Keratinocyte (primary cell): ENCODE measurements around the gene ADH1C. TPM values are rescaled to one million over a fixed set of nuclear protein-coding genes. Genes with fewer than 3 reads are reported as not detected.

Experiments
- DNase-seq: peaks from one replicate; pipeline ENCODE4 v3.0.0-alpha.2; 2011; ENCODE audit warnings: low read depth, missing footprints, low spot score
- FAIRE-seq: peaks from 2 replicates; lab custom pipeline; 2011; peaks lifted over from hg19 to GRCh38; lab: Jason Lieb, UNC
- H2AFZ ChIP-seq: 2 replicates; pipeline ENCODE4 v1.6.0; 2012; ENCODE audit warnings: low read length, control low read depth, inconsistent platforms; ENCODE audit not compliant: control insufficient read depth
- H3K27ac ChIP-seq: 2 replicates; pipeline ENCODE4 v1.5.1; 2011; ENCODE audit warnings: low read length; ENCODE audit not compliant: control insufficient read depth, insufficient read depth
- H3K27me3 ChIP-seq: 3 replicates; pipeline ENCODE4 v1.6.0; 2011; ENCODE audit warnings: low read length; ENCODE audit not compliant: control insufficient read depth, insufficient read depth; ENCODE audit errors: extremely low read depth
- H3K36me3 ChIP-seq, 2 experiments: 2 replicates in 1 of 2; 3 replicates in 1 of 2; pipeline ENCODE4 v1.5.1; 2011; ENCODE audit warnings: low read length in 2 of 2, mild to moderate bottlenecking in 1 of 2; ENCODE audit not compliant: control insufficient read depth in 2 of 2, insufficient read depth in 2 of 2; ENCODE audit errors: extremely low read depth in 1 of 2
- H3K4me1 ChIP-seq: 3 replicates; pipeline ENCODE4 v1.5.1; 2011; ENCODE audit warnings: low read length; ENCODE audit not compliant: control insufficient read depth, insufficient read depth; ENCODE audit errors: extremely low read depth
- H3K4me2 ChIP-seq: 3 replicates; pipeline ENCODE4 v1.6.0; 2011; ENCODE audit warnings: low read depth, low read length; ENCODE audit not compliant: control insufficient read depth, insufficient read depth; ENCODE audit errors: extremely low read depth
- H3K4me3 ChIP-seq, 3 experiments: fragments of 200-600 bp in 1 of 3; sonication (generic) in 1 of 3; 2 replicates in 2 of 3; 3 replicates in 1 of 3; pipeline ENCODE4 v1.5.1; 2011 to 2016; ENCODE audit warnings: low read length in 3 of 3, mild to moderate bottlenecking in 3 of 3, control low read depth in 2 of 3, inconsistent platforms in 1 of 3, low read depth in 1 of 3, mixed read lengths in 1 of 3, mixed run types in 1 of 3, moderate library complexity in 1 of 3; ENCODE audit not compliant: control insufficient read depth in 2 of 3, insufficient read depth in 2 of 3; ENCODE audit errors: extremely low read depth in 1 of 3
- H3K79me2 ChIP-seq: 2 replicates; pipeline ENCODE4 v1.6.0; 2012; ENCODE audit warnings: low read length; ENCODE audit not compliant: control insufficient read depth, insufficient read depth
- H3K9ac ChIP-seq: 3 replicates; pipeline ENCODE4 v1.6.0; 2011; ENCODE audit warnings: low read length; ENCODE audit not compliant: control insufficient read depth, insufficient read depth; ENCODE audit errors: extremely low read depth
- H3K9me1 ChIP-seq: 3 replicates; pipeline ENCODE4 v1.6.0; 2011; ENCODE audit warnings: low read length; ENCODE audit not compliant: control insufficient read depth, insufficient read depth; ENCODE audit errors: extremely low read depth
- H3K9me3 ChIP-seq: 2 replicates; pipeline ENCODE4 v1.5.1; 2012; ENCODE audit warnings: low read depth, low read length; ENCODE audit not compliant: control insufficient read depth
- H4K20me1 ChIP-seq: 3 replicates; pipeline ENCODE4 v1.6.0; 2011; ENCODE audit warnings: low read length; ENCODE audit not compliant: control insufficient read depth, insufficient read depth; ENCODE audit errors: extremely low read depth
- EZH2 ChIP-seq: IDR thresholded peaks from one replicate; pipeline ENCODE4 v1.6.1; 2012; ENCODE audit warnings: inconsistent platforms, mild to moderate bottlenecking, low read length, moderate library complexity
- dilution Hi-C: fragments of 300-500 bp; cut with MboI; formaldehyde crosslinking; loops from one replicate; pipeline ENCODE4 v1.7.0; 2020; ENCODE audit warnings: low sequenced_read_pairs; ENCODE audit not compliant: extremely low pct_ligation_motif_present
- polyA plus RNA-seq, 5 experiments: library from polyadenylated mRNA; depleted of rRNA in 3 of 5; stranded (reverse) in 3 of 5; stranded (forward) in 1 of 5; unstranded in 1 of 5; fragments of >200 nt; gene quantifications; 1 replicate in 1 of 5; 2 replicates in 3 of 5; 3 replicates in 1 of 5; pipeline versions ENCODE4 v1.2.1 to v1.2.3, GENCODE V29; 2011 to 2012; ENCODE audit warnings: missing spikeins in 2 of 5, low read depth in 1 of 5, low replicate concordance in 1 of 5
- TF ChIP-seq, protein P1 (sequence below), 3 experiments: IDR thresholded peaks in 1 of 3; conservative IDR thresholded peaks in 1 of 3; optimal IDR thresholded peaks in 1 of 3; 2 replicates in 2 of 3; 3 replicates in 1 of 3; pipeline versions ENCODE3 to v1.5.1; 2011; ENCODE audit warnings: low read length in 3 of 3, mild to moderate bottlenecking in 3 of 3, moderate library complexity in 2 of 3, control low read depth in 1 of 3, inconsistent platforms in 1 of 3; ENCODE audit not compliant: insufficient read depth in 2 of 3; ENCODE audit errors: extremely low read depth in 1 of 3

Gene ADH1C
- polyA plus RNA-seq, 1 donor (not counting 4 experiments of a cell fraction or from before 2014, with no cell fraction given): 0.03 TPM

DNA sequence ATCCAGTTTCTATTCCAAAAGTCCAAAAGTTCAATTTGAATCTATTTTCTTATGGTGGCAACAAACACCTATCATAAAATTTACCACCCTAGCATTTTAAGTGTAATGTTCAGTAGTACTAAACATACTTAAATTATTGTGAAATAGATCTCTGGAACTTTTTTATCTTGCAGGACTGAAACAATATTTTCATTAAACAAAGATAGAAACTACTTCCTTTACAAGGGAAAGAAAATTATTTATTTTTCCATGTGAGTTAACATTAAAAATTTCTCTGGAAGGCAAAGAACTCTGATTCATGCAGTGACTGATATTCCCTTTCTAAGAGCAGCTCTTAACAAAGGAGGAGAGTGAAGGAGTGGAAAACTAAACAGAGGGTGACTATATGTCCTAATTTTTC is 42.4 kb upstream of the ADH1C start:
- Histone ChIP-seq H3K27ac (no peak overlapping the region), H3K79me2 (no peaks in the 10 kb centered on the region), H3K9me3 (no peaks in the 10 kb centered on the region), H2AFZ (no peak overlapping the region), H3K4me2 (no peak overlapping the region), H3K9ac (no peak overlapping the region), H3K4me3 (no peak overlapping the region), H4K20me1 (no peaks in the 10 kb centered on the region), H3K27me3 (no peaks in the 10 kb centered on the region), H3K4me1 (no peaks in the 10 kb centered on the region), H3K9me1 (no peaks in the 10 kb centered on the region), H3K36me3 (no peaks in the 10 kb centered on the region)
- dilution Hi-C loops: no loop called here
- FAIRE-seq: no peak
- TF ChIP-seq, protein P1, sequence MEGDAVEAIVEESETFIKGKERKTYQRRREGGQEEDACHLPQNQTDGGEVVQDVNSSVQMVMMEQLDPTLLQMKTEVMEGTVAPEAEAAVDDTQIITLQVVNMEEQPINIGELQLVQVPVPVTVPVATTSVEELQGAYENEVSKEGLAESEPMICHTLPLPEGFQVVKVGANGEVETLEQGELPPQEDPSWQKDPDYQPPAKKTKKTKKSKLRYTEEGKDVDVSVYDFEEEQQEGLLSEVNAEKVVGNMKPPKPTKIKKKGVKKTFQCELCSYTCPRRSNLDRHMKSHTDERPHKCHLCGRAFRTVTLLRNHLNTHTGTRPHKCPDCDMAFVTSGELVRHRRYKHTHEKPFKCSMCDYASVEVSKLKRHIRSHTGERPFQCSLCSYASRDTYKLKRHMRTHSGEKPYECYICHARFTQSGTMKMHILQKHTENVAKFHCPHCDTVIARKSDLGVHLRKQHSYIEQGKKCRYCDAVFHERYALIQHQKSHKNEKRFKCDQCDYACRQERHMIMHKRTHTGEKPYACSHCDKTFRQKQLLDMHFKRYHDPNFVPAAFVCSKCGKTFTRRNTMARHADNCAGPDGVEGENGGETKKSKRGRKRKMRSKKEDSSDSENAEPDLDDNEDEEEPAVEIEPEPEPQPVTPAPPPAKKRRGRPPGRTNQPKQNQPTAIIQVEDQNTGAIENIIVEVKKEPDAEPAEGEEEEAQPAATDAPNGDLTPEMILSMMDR (optimal IDR thresholded peaks at IDR 0.05 in 1 of 3, IDR thresholded peaks at IDR 0.05 in 1 of 3, conservative IDR thresholded peaks at IDR 0.05 in 1 of 3; ENCODE audit: extremely low read depth in 1 of 3, insufficient read depth in 2 of 3, low read length in 3 of 3): no peak
- TF ChIP-seq EZH2: no peak
- no peak for DNase-seq

DNA sequence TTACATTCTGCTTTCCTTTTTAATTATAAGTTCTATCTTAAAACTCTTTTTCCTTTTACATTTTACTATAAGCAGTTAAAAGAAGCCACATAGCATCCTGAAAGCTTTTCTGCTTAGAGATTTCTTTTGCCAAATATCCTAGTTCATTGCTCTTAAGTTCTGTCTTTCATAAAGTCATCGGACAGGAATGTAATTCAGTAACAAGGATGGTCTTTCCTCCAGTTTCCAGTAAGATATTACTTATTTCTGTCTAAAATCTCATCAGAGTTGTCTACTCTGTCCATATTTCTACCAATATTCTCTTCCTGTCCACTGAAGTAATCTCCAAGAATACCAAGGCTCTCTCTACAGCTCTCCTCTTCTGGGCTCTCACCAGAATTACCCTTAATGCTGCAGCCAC is 37.5 kb upstream of the ADH1C start:
- H3K4me3 ChIP-seq: no peak overlapping the region
- no peaks in the 10 kb centered on the region for H3K36me3 ChIP-seq
- dilution Hi-C loops: no loop called here
- no peak overlapping the region for H3K27ac ChIP-seq
- H2AFZ ChIP-seq: no peak overlapping the region
- no peaks in the 10 kb centered on the region for H3K27me3 ChIP-seq
- no peaks in the 10 kb centered on the region for H3K9me1 ChIP-seq
- H3K4me1 ChIP-seq: no peaks in the 10 kb centered on the region
- no peaks in the 10 kb centered on the region for H3K9me3 ChIP-seq
- H3K4me2 ChIP-seq: no peak overlapping the region
- no peak for TF ChIP-seq EZH2
- TF ChIP-seq, protein P1 (optimal IDR thresholded peaks at IDR 0.05 in 1 of 3, IDR thresholded peaks at IDR 0.05 in 1 of 3, conservative IDR thresholded peaks at IDR 0.05 in 1 of 3; ENCODE audit: extremely low read depth in 1 of 3, insufficient read depth in 2 of 3, low read length in 3 of 3): no peak
- no peak for FAIRE-seq
- H4K20me1 ChIP-seq: no peaks in the 10 kb centered on the region
- DNase-seq: no peak
- H3K9ac ChIP-seq: no peak overlapping the region
- no peaks in the 10 kb centered on the region for H3K79me2 ChIP-seq
